AG09309 (cell line): ENCODE results near the gene MYH15.

Experiments used
- DNase-seq: peaks from one replicate; pipeline ENCODE4 v3.0.0-alpha.2; 2010; ENCODE audit warnings: low read depth
- H3K4me3 ChIP-seq: 2 replicates; pipeline ENCODE4 v1.5.1; 2011; ENCODE audit warnings: mild to moderate bottlenecking, low read depth, low read length, moderate library complexity; ENCODE audit not compliant: control insufficient read depth
- TF ChIP-seq, protein P1 (sequence below): IDR thresholded peaks from 2 replicates; pipeline ENCODE4 v1.5.1; 2011; ENCODE audit warnings: mild to moderate bottlenecking, low read depth, low read length, inconsistent platforms; ENCODE audit not compliant: insufficient read depth, control insufficient read depth; ENCODE audit errors: missing control alignments

MYH15 gene

DNA sequence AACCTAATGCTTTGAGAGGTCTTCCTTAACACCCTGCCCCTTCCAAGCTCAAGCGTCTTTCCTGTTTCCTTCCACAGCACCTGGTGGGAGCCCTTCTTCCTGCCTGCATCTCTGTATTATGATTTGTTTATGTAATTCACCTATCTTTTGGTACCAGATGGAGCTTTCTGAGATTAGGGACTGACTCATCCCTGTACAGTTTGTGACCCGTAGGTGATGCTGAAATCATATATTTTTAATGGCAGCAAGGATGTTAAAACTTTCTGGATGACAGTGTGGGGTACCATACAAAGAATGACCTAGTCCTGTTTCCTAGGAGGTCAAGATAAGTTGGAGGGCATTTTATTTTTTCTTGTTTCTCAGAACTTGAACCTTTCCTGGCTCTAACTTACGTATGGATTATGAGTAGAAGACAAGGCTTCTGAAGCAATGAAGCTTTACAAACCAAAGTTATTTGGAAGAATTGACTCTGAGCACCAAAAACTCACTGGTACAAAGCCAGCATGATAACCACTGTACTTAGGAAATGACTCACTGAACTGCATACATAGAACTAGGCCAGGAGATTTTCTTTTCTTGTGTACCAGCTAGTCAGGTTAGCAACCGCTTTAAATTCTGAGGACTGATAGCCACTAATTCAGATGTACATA lies 167.4 kb downstream of the MYH15 start:
- H3K4me3 ChIP-seq = no peak overlapping the region
- TF ChIP-seq, protein P1, sequence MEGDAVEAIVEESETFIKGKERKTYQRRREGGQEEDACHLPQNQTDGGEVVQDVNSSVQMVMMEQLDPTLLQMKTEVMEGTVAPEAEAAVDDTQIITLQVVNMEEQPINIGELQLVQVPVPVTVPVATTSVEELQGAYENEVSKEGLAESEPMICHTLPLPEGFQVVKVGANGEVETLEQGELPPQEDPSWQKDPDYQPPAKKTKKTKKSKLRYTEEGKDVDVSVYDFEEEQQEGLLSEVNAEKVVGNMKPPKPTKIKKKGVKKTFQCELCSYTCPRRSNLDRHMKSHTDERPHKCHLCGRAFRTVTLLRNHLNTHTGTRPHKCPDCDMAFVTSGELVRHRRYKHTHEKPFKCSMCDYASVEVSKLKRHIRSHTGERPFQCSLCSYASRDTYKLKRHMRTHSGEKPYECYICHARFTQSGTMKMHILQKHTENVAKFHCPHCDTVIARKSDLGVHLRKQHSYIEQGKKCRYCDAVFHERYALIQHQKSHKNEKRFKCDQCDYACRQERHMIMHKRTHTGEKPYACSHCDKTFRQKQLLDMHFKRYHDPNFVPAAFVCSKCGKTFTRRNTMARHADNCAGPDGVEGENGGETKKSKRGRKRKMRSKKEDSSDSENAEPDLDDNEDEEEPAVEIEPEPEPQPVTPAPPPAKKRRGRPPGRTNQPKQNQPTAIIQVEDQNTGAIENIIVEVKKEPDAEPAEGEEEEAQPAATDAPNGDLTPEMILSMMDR = no peak
- DNase-seq = peak; percentile 11

DNA sequence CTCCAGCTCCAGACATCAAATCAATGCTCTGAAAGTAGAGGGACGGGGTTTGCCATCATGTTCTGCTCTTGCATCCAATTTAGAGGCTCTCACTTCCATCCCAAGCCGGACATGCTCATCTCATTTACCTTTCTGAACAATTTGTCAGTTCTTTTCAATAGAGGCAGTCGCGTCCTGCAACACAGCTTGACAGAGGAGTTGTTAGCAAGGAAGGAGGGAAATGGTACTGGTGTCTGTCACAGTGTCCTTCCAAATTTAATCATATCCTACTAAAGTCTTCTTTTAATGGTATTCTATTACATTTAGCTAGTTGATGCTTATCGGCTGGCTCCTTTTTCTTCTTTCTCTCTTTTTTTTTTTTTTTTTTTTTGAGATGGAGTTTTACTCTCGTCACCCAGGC lies 168.5 kb downstream of the MYH15 start:
- H3K4me3 ChIP-seq = no peak overlapping the region
- DNase-seq = no peak
- TF ChIP-seq, protein P1 = no peak

DNA sequence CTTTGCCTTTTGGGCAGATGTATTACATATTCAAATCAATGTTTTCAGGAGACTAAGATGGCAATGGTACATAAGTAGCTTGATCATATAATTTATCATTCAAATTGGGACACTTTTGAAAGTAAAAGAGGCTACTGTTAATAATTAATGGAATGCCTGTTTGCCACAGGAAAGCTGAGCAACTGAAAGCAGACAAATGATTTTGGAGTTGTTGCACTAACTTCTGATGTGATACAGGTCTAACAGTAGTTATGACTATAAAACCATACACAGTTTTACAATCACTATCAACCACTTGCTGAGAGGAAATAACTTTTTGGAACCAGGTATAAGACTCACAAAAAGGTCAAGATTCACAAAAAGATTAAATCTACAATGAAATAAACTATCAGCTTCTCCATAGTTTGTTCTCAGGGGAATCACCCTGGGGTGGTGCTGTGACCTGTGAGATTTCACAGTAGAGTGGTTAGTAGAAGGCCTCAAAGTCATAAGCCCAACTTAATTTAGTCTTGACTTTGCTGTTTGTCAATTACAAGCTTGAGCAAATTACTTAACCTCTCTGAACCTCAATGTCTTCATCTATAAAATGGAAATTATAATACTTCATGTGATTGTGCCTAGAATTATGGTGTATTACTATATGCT lies 171.4 kb downstream of the MYH15 start:
- no peak overlapping the region for H3K4me3 ChIP-seq
- TF ChIP-seq, protein P1 = no peak
- no peak for DNase-seq

DNA sequence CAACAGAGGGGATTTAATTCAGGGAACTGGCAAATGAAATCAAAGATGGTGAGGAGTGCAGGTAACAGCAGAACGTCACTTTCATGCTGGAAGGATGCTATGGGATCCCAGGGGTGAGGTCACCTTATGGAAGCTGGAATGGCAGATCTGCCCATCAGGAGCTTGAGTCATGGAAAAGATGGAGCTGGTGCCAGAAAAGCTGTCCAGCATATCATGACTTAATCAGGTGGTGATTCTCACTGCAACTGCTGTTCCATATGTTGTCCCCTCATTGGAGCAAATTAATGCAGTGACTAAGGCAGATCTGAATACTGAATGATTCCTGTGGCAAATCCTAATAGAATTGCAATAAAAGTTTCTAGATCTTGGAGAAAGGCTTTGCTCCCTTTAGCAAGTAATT lies 175.7 kb downstream of the MYH15 start:
- TF ChIP-seq, protein P1 = no peak
- no peak for DNase-seq
- H3K4me3 ChIP-seq = no peak overlapping the region

DNA sequence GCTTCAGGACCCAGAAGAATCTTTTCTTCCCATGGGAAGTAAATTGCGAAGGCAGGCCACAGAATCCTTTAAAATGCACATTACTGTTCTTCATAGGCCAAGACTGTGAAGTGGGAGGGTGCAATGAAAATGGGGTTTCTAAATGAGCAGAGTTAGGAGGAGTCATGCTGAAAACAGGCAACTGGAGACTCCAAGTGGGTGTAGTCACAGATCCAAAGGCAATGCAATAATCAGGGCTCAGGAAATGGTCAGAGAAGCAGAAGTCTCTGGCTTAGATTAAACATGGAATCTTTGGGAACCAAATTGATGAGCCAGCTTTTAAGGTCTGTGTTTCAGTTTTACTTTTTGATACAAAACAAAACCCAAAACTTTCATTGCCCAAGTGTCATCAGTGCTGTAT lies 176.4 kb downstream of the MYH15 start:
- peak; percentile 7 for DNase-seq
- no peak overlapping the region for H3K4me3 ChIP-seq
- TF ChIP-seq, protein P1 = no peak

DNA sequence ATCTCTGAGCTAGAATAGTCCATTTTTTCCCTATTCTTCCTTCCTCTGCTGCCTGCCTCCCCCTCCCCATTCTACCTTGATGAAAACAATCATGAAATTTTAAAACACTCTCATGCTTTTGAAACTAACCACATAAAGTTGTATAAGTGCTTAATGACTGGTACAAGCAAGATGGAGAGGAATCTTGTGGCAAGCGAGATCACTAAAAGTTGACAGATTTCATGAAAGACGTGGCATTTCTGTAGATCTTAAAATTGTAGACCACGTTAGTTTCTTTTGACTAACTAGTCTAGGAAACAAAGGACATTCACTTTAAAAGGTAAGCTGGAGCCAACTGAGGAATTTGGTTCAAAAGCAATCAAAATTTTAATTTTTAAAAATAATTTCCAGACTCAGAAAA lies 178.6 kb downstream of the MYH15 start:
- TF ChIP-seq, protein P1 = no peak
- no peak overlapping the region for H3K4me3 ChIP-seq
- DNase-seq = no peak
